GM19395 (cell line): Measurements from ENCODE around the gene POP7.
"Not testable (repeated sequence)": the region's sequence is repeated elsewhere in the genome, so short reads cannot be mapped to it uniquely, and the experiment has no call there.

ENCODE experiments used
- ATAC-seq: cut with Tn5 transposase; IDR thresholded peaks from one replicate; pipeline ENCODE4 v1.9.1; 2021; ENCODE audit warnings: mild to moderate bottlenecking, moderate library complexity; ENCODE audit not compliant: unreplicated experiment

Gene POP7

GRCh38 chr7:100691676-100692577, 14.0 kb upstream of the POP7 start:
- ATAC-seq, result no peak

- ATAC-seq, result no peak
These were observed 13.4 kb upstream of the POP7 start for GRCh38 chr7:100692578-100692961.

GRCh38 chr7:100693312-100694097, 12.4 kb upstream of the POP7 start:
- peak; percentile 17 for ATAC-seq

- peak; percentile 52 for ATAC-seq
These were observed 11.7 kb upstream of the POP7 start, which contains the start of gene GIGYF1 for GRCh38 chr7:100694098-100694745. GIGYF1 (minus strand) TSS chr7:100694250; CDS start chr7:100688238, 6,012 bp downstream.

- ATAC-seq, result no peak
These were observed 9.8 kb upstream of the POP7 start for GRCh38 chr7:100696123-100696521.

GRCh38 chr7:100699018-100699417, 6.9 kb upstream of the POP7 start:
- ATAC-seq, result no peak

GRCh38 chr7:100701089-100701488, 4.8 kb upstream of the POP7 start:
- not testable (repeated sequence) for ATAC-seq

- peak; percentile 65 for ATAC-seq
These were observed 585 bp upstream of the POP7 start for GRCh38 chr7:100705320-100705752.

GRCh38 chr7:100706672-100707311, 871 bp downstream of the POP7 start:
- no peak for ATAC-seq

- no peak for ATAC-seq
These were observed 2.5 kb downstream of the POP7 start for GRCh38 chr7:100708395-100708794.

GRCh38 chr7:100710452-100710851, 4.5 kb downstream of the POP7 start:
- ATAC-seq, result no peak

- no peak for ATAC-seq
These were observed 5.4 kb downstream of the POP7 start for GRCh38 chr7:100711369-100711768.

GRCh38 chr7:100714725-100715124, 8.8 kb downstream of the POP7 start:
- ATAC-seq, result no peak

GRCh38 chr7:100717073-100717472, 11.2 kb downstream of the POP7 start:
- ATAC-seq, result not testable (repeated sequence)

- no peak for ATAC-seq
These were observed 13.8 kb downstream of the POP7 start for GRCh38 chr7:100719523-100720278.

GRCh38 chr7:100720279-100720670, 14.4 kb downstream of the POP7 start, which contains the start of gene EPO:
EPO (plus strand) TSS chr7:100720468; CDS start chr7:100720981, 513 bp downstream.
- no peak for ATAC-seq

GRCh38 chr7:100720671-100721504, 15.0 kb downstream of the POP7 start:
- no peak for ATAC-seq

- no peak for ATAC-seq
These were observed 15.5 kb downstream of the POP7 start for GRCh38 chr7:100721505-100721812.
